ENCODE results near the gene RSL1D1. TPM values are rescaled to one million over a fixed set of nuclear protein-coding genes. Genes with fewer than 3 reads are reported as not detected.

RSL1D1 gene
- total RNA-seq = 40.5 and 56.2 TPM in 2 replicates
- polyA plus RNA-seq = 153 and 158 TPM in 2 replicates
- 100 and 104 TPM in 2 replicates for polyA plus RNA-seq (2012)
- polyA minus RNA-seq (ENCODE audit: low replicate concordance) = 3.1 and 6.7 TPM in 2 replicates

DNA sequence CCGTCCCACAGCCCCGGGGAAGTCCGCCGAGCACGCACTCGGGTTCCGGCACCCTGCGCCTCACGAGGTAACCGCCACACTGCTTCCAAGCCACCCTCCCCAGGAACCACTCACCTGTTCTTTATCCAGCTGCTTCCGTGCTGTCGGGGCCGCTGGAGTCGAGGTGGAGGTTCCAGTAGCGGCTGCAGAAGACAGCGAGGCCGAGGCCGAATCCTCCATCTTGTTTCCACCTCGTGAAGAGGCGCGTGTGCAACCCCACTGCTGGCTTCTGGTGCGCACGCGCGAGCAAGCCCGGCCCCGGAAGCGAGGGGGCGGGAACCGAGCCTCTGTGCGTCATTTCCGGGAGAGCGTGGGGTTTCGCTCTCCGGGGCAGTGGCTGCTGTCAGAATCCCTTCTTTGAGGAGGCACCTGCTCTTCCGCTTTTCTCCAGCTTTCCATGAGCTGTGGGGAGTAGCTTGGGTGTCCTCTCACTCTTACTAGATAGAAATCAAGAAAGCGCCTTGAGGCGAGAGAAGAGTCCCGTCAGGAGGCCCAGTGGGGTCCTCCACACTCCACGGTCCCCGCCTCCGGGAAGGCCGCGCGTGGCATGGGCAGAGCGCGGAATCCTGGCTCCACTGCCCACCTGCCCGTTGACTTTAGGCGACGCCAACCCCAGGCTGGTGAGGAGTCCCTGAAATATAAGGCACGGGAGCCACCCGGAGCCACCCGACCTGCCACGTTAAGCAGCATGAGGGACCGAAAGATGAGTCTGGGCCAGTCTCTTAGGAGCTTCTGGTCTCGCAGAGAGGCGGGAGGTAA, at the start of gene RSL1D1:
RSL1D1 (minus strand) TSS at position 249 of the 798 bp plus-strand sequence; CDS start at position 219, 30 bp downstream.
- Histone ChIP-seq H3K36me3 (ENCODE audit: control insufficient read depth, insufficient read depth, low read length) (no peaks in the 10 kb centered on the region), H3K4me3 (replicated peaks in 1 of 4; ENCODE audit: control extremely low read depth in 1 of 4, insufficient read depth in 1 of 4, low read depth in 3 of 4, low read length in 4 of 4) (peak within 1 kb of the TSS; percentile 56 to 98 (median 94)), H3K27me3 (ENCODE audit: control insufficient read depth, insufficient read depth, low read length) (no peaks in the 10 kb centered on the region), H3K79me2 (ENCODE audit: control insufficient read depth, insufficient read depth, low read length) (peaks cover 73% of the 10 kb centered on the region), H2AFZ (ENCODE audit: low read length) (peak within 1 kb of the TSS; percentile 96), H3K9ac (ENCODE audit: insufficient read depth, low read length) (peak within 1 kb of the TSS; percentile 89), H4K20me1 (ENCODE audit: control insufficient read depth, extremely low read depth, insufficient read depth, low read length) (no peaks in the 10 kb centered on the region), H3K9me3 (ENCODE audit: control insufficient read depth, insufficient read depth, low read depth, low read length) (no peaks in the 10 kb centered on the region), H3K4me1 (ENCODE audit: control insufficient read depth, extremely low read depth, insufficient read depth, low read length) (no peaks in the 10 kb centered on the region), H3K4me2 (ENCODE audit: extremely low read depth, insufficient read depth, low read length) (peak within 1 kb of the TSS; percentile 92), H3K27ac (ENCODE audit: insufficient read depth, low read length) (peak within 1 kb of the TSS; percentile 86)
- peak; percentile 87 to 93 for DNase-seq (ENCODE audit: low read depth in 2 of 2)
- no peak for TF ChIP-seq EZH2 (IDR thresholded peaks at IDR 0.05; ENCODE audit: low read length, missing control alignments)
- TF ChIP-seq, protein P1, sequence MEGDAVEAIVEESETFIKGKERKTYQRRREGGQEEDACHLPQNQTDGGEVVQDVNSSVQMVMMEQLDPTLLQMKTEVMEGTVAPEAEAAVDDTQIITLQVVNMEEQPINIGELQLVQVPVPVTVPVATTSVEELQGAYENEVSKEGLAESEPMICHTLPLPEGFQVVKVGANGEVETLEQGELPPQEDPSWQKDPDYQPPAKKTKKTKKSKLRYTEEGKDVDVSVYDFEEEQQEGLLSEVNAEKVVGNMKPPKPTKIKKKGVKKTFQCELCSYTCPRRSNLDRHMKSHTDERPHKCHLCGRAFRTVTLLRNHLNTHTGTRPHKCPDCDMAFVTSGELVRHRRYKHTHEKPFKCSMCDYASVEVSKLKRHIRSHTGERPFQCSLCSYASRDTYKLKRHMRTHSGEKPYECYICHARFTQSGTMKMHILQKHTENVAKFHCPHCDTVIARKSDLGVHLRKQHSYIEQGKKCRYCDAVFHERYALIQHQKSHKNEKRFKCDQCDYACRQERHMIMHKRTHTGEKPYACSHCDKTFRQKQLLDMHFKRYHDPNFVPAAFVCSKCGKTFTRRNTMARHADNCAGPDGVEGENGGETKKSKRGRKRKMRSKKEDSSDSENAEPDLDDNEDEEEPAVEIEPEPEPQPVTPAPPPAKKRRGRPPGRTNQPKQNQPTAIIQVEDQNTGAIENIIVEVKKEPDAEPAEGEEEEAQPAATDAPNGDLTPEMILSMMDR (conservative IDR thresholded peaks at IDR 0.05 in 1 of 2, IDR thresholded peaks at IDR 0.05 in 1 of 2; ENCODE audit: low read depth in 1 of 2, low read length in 2 of 2) = no peak

DNA sequence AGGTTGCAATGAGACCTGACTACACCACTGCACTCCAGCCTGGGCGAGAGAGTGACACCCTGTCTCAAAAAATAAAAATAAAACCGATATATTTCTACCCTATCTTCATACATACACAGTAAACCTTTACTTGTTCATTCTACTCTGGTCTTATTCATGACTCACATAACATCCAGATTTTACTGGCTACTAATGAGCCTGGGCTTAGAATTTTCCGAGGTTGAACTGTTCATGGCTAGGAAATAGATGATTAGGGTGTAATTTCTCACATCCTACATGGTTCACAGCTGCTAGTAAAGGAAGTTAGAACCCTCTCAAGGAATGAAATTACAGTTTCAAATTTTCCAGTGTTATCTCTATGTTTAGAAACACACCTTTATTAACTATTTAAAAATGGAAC, 49.7 kb upstream of the RSL1D1 start:
- H3K27ac ChIP-seq (ENCODE audit: insufficient read depth, low read length) = no peak overlapping the region
- H4K20me1 ChIP-seq (ENCODE audit: control insufficient read depth, extremely low read depth, insufficient read depth, low read length) = no peaks in the 10 kb centered on the region
- no peak overlapping the region for H3K4me2 ChIP-seq (ENCODE audit: extremely low read depth, insufficient read depth, low read length)
- H2AFZ ChIP-seq (ENCODE audit: low read length) = no peak overlapping the region
- TF ChIP-seq, protein P1 (conservative IDR thresholded peaks at IDR 0.05 in 1 of 2, IDR thresholded peaks at IDR 0.05 in 1 of 2; ENCODE audit: low read depth in 1 of 2, low read length in 2 of 2) = no peak
- TF ChIP-seq EZH2 (IDR thresholded peaks at IDR 0.05; ENCODE audit: low read length, missing control alignments) = no peak
- peaks cover 3% of the 10 kb centered on the region for H3K4me1 ChIP-seq (ENCODE audit: control insufficient read depth, extremely low read depth, insufficient read depth, low read length)
- no peaks in the 10 kb centered on the region for H3K9me3 ChIP-seq (ENCODE audit: control insufficient read depth, insufficient read depth, low read depth, low read length)
- H3K4me3 ChIP-seq (replicated peaks in 1 of 4; ENCODE audit: control extremely low read depth in 1 of 4, insufficient read depth in 1 of 4, low read depth in 3 of 4, low read length in 4 of 4) = no peak overlapping the region
- H3K27me3 ChIP-seq (ENCODE audit: control insufficient read depth, insufficient read depth, low read length) = no peaks in the 10 kb centered on the region
- DNase-seq (ENCODE audit: low read depth in 2 of 2) = peak in 1 of 2 donors; percentile 43
- peaks cover 87% of the 10 kb centered on the region for H3K79me2 ChIP-seq (ENCODE audit: control insufficient read depth, insufficient read depth, low read length)
- no peak overlapping the region for H3K9ac ChIP-seq (ENCODE audit: insufficient read depth, low read length)
- no peaks in the 10 kb centered on the region for H3K36me3 ChIP-seq (ENCODE audit: control insufficient read depth, insufficient read depth, low read length)

DNA sequence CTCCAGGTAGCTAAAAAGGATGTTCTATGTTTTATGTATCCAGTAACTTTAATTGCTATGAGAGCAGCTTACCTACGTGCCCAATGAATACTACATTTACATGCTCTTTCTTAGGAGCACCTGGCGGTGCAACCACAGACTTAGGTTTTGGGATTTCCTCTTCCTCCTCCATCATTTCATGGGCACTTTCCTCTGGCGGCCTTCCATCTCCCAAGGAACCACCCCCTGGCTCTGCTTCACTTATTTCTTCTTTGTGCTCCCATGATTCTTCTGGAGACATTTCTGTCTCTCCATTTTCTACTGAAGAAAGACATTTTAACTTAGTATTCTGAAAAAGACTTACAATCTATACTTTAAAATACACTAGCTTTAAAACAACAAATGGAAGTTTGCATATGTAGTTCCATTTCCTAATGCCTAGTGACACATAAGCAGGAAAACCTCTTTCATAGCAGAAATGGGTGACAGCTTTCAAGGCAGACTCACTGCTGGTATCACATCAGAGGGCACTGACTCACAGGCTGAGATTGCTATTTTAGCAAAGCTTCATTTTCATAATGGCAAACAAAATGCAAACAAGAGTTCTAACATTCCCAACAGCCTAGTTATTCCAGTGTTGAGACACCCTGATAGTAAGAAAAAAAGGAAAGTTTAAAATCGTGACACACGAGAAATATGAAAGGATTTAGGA, 45.3 kb upstream of the RSL1D1 start:
- Histone ChIP-seq H3K27me3 (ENCODE audit: control insufficient read depth, insufficient read depth, low read length) (no peaks in the 10 kb centered on the region), H3K4me1 (ENCODE audit: control insufficient read depth, extremely low read depth, insufficient read depth, low read length) (peaks cover 3% of the 10 kb centered on the region), H3K79me2 (ENCODE audit: control insufficient read depth, insufficient read depth, low read length) (peaks cover 64% of the 10 kb centered on the region), H3K4me3 (replicated peaks in 1 of 4; ENCODE audit: control extremely low read depth in 1 of 4, insufficient read depth in 1 of 4, low read depth in 3 of 4, low read length in 4 of 4) (no peak overlapping the region), H3K9ac (ENCODE audit: insufficient read depth, low read length) (no peak overlapping the region), H2AFZ (ENCODE audit: low read length) (no peak overlapping the region), H3K36me3 (ENCODE audit: control insufficient read depth, insufficient read depth, low read length) (peaks cover 5% of the 10 kb centered on the region), H3K27ac (ENCODE audit: insufficient read depth, low read length) (no peak overlapping the region), H3K9me3 (ENCODE audit: control insufficient read depth, insufficient read depth, low read depth, low read length) (no peaks in the 10 kb centered on the region), H3K4me2 (ENCODE audit: extremely low read depth, insufficient read depth, low read length) (no peak overlapping the region), H4K20me1 (ENCODE audit: control insufficient read depth, extremely low read depth, insufficient read depth, low read length) (no peaks in the 10 kb centered on the region)
- no peak for TF ChIP-seq EZH2 (IDR thresholded peaks at IDR 0.05; ENCODE audit: low read length, missing control alignments)
- TF ChIP-seq, protein P1 (conservative IDR thresholded peaks at IDR 0.05 in 1 of 2, IDR thresholded peaks at IDR 0.05 in 1 of 2; ENCODE audit: low read depth in 1 of 2, low read length in 2 of 2) = no peak
- peak; percentile 64 to 83 for DNase-seq (ENCODE audit: low read depth in 2 of 2)
